Testis (tissue), 2 donors: Measurements from ENCODE around the gene TIMM17B.

Experiments
- POLR2A ChIP-seq: fragments of 450-650 bp; IDR thresholded peaks from one replicate; pipeline ENCODE4 v1.6.1; 2017; ENCODE audit warnings: antibody characterized with exemption, mild to moderate bottlenecking, moderate library complexity
- TF ChIP-seq, protein P1 (sequence below), 3 experiments: fragments of 450-650 bp in 2 of 3; fragments of 200-600 bp in 1 of 3; sonication (generic) in 1 of 3; IDR thresholded peaks; one replicate each; pipeline ENCODE4 v1.5.1; 2016 to 2019; ENCODE audit warnings: antibody characterized with exemption in 3 of 3, mild to moderate bottlenecking in 2 of 3, moderate library complexity in 1 of 3

DNA sequence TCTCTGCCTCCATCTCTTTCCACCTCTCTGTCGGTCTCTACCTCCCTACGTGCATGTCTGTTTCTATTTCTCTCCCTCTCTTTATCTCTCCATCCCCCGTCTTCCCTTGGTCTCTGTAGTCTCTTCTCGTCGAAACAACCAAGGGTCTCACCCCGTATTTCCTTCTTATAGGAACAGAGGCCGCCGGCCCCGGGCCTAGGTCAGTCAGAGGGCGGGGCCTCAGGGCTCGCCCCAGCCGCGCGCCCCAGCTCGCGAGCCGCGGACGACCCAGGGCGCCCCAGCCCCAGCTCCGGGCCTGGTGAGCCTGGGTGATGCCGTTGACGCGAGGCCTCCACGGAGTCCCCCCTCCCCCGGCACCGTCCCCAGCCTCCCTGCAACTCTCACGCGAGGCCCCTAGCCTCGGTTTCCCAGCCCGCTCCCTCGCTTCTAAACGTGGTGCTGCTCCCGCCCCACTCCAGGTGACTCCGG lies 6.6 kb downstream of the TIMM17B start:
- TF ChIP-seq, protein P1, sequence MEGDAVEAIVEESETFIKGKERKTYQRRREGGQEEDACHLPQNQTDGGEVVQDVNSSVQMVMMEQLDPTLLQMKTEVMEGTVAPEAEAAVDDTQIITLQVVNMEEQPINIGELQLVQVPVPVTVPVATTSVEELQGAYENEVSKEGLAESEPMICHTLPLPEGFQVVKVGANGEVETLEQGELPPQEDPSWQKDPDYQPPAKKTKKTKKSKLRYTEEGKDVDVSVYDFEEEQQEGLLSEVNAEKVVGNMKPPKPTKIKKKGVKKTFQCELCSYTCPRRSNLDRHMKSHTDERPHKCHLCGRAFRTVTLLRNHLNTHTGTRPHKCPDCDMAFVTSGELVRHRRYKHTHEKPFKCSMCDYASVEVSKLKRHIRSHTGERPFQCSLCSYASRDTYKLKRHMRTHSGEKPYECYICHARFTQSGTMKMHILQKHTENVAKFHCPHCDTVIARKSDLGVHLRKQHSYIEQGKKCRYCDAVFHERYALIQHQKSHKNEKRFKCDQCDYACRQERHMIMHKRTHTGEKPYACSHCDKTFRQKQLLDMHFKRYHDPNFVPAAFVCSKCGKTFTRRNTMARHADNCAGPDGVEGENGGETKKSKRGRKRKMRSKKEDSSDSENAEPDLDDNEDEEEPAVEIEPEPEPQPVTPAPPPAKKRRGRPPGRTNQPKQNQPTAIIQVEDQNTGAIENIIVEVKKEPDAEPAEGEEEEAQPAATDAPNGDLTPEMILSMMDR (IDR thresholded peaks at IDR 0.05): no peak
- TF ChIP-seq POLR2A: no peak
